Neural cell (in vitro differentiated cells): ENCODE data around the gene SYNGR2. TPM values are rescaled to one million over a fixed set of nuclear protein-coding genes. Genes with fewer than 3 reads are reported as not detected.

Source experiments
- H2AFZ ChIP-seq: fragments of 200-600, 300-800 bp; sonication (generic), shearing (Covaris generic); 2 replicates; pipeline ENCODE4 v1.6.0; 2014; ENCODE audit warnings: low read depth, mild to moderate bottlenecking, antibody characterized with exemption, low read length, moderate library complexity
- H3F3A ChIP-seq: fragments of 200-600 bp; shearing (Covaris generic); 2 replicates; pipeline ENCODE4 v1.6.1; 2016; ENCODE audit warnings: mild to moderate bottlenecking, moderate library complexity, mixed read lengths, antibody characterized with exemption, low read length; ENCODE audit not compliant: insufficient read depth, poor library complexity, severe bottlenecking
- H3K27ac ChIP-seq: fragments of 200-600, 300-800 bp; sonication (generic), shearing (Covaris generic); 2 replicates; pipeline ENCODE4 v1.5.1; 2014; ENCODE audit warnings: mild to moderate bottlenecking, low read length, moderate library complexity
- H3K27me3 ChIP-seq: fragments of 300-800, 200-600 bp; sonication (generic), shearing (Covaris generic); 2 replicates; pipeline ENCODE4 v1.6.0; 2014; ENCODE audit warnings: mild to moderate bottlenecking, low read depth, low read length, moderate library complexity; ENCODE audit not compliant: insufficient read depth
- H3K36me3 ChIP-seq: fragments of 300-800, 200-600 bp; sonication (generic), shearing (Covaris generic); 2 replicates; pipeline ENCODE4 v1.5.1; 2014; ENCODE audit warnings: mild to moderate bottlenecking, antibody characterized with exemption, low read length, moderate library complexity; ENCODE audit not compliant: insufficient read depth
- H3K4me2 ChIP-seq: fragments of 300-800, 200-600 bp; sonication (generic), shearing (Covaris generic); 2 replicates; pipeline ENCODE4 v1.6.0; 2014; ENCODE audit warnings: mild to moderate bottlenecking, low read length
- H3K4me3 ChIP-seq: fragments of 300-800, 200-600 bp; sonication (generic), shearing (Covaris generic); 2 replicates; pipeline ENCODE4 v1.5.1; 2014; ENCODE audit warnings: mild to moderate bottlenecking, low read length, moderate library complexity
- H3K79me2 ChIP-seq: fragments of 200-600 bp; shearing (Covaris generic); replicated peaks from 2 replicates; pipeline ENCODE4 v1.6.0; 2014; ENCODE audit warnings: mild to moderate bottlenecking, low read length, moderate library complexity; ENCODE audit not compliant: insufficient read depth
- H3K9ac ChIP-seq: fragments of 300-800, 200-600 bp; sonication (generic), shearing (Covaris generic); 2 replicates; pipeline ENCODE4 v1.6.1; 2016; ENCODE audit warnings: mild to moderate bottlenecking, low read length, mixed read lengths
- H3K9me2 ChIP-seq: fragments of 200-600 bp; shearing (Covaris generic); 2 replicates; pipeline ENCODE4 v1.6.1; 2016; ENCODE audit warnings: mild to moderate bottlenecking, low read length, mixed read lengths; ENCODE audit not compliant: insufficient read depth
- H3K9me3 ChIP-seq: fragments of 200-600, 300-800 bp; sonication (generic), shearing (Covaris generic); 2 replicates; pipeline ENCODE4 v1.6.1; 2016; ENCODE audit warnings: mild to moderate bottlenecking, mixed run types, low read length, moderate library complexity, mixed read lengths
- H4K20me1 ChIP-seq: fragments of 200-600 bp; shearing (Covaris generic); 2 replicates; pipeline ENCODE4 v1.6.1; 2016; ENCODE audit warnings: mild to moderate bottlenecking, mixed run types; ENCODE audit not compliant: insufficient read depth
- EP300 ChIP-seq: fragments of 450-650 bp; conservative IDR thresholded peaks from 2 replicates; pipeline ENCODE4 v1.6.1; 2014; ENCODE audit warnings: antibody characterized with exemption, mild to moderate bottlenecking, moderate library complexity; ENCODE audit not compliant: poor library complexity, severe bottlenecking
- EZH2 ChIP-seq: fragments of 200-600, 300-800 bp; shearing (Covaris generic), sonication (generic); IDR thresholded peaks from 2 replicates; pipeline ENCODE4 v1.6.1; 2014; ENCODE audit warnings: antibody characterized with exemption, low read length, borderline replicate concordance, mild to moderate bottlenecking; ENCODE audit not compliant: insufficient read depth, poor library complexity, severe bottlenecking
- MXI1 ChIP-seq: fragments of 450-650 bp; conservative IDR thresholded peaks from 2 replicates; pipeline ENCODE4 v1.6.1; 2014; ENCODE audit warnings: antibody characterized with exemption, mild to moderate bottlenecking; ENCODE audit not compliant: poor library complexity, severe bottlenecking
- POLR2AphosphoS5 ChIP-seq: IDR thresholded peaks from 2 replicates; pipeline ENCODE4 v1.6.1; 2012
- RAD21 ChIP-seq: fragments of 450-650 bp; conservative IDR thresholded peaks from 2 replicates; pipeline ENCODE4 v1.6.1; 2014; ENCODE audit warnings: antibody characterized with exemption, mild to moderate bottlenecking, moderate library complexity
- REST ChIP-seq: IDR thresholded peaks from 2 replicates; pipeline ENCODE4 v1.6.1; 2012; ENCODE audit warnings: borderline replicate concordance
- SMC3 ChIP-seq: fragments of 450-650 bp; conservative IDR thresholded peaks from 2 replicates; pipeline ENCODE4 v1.6.1; 2014; ENCODE audit warnings: antibody characterized with exemption, mild to moderate bottlenecking, moderate library complexity; ENCODE audit not compliant: poor library complexity
- TAF1 ChIP-seq: IDR thresholded peaks from 2 replicates; pipeline ENCODE4 v1.6.1; 2012; ENCODE audit warnings: low read depth
- polyA plus RNA-seq: library from polyadenylated mRNA; depleted of rRNA; stranded (reverse); fragments of >200 nt; gene quantifications from 2 replicates; pipeline ENCODE4 v1.2.3, GENCODE V29; 2014
- TF ChIP-seq, protein P1 (sequence below): fragments of 450-650 bp; IDR thresholded peaks from 2 replicates; pipeline ENCODE4 v1.5.1; 2014; ENCODE audit warnings: antibody characterized with exemption, mild to moderate bottlenecking, moderate library complexity; ENCODE audit not compliant: poor library complexity, severe bottlenecking

Gene SYNGR2
- polyA plus RNA-seq, 1 donor from 2014 or later = 3.9 TPM

GRCh38 chr17:78159575-78160158 is 8.7 kb upstream of the SYNGR2 start:
- H3F3A ChIP-seq = no peaks in the 10 kb centered on the region
- H3K4me2 ChIP-seq = no peak overlapping the region
- H3K9me3 ChIP-seq = no peaks in the 10 kb centered on the region
- no peaks in the 10 kb centered on the region for H3K27me3 ChIP-seq
- H3K4me3 ChIP-seq = no peak overlapping the region
- no peak overlapping the region for H2AFZ ChIP-seq
- no peak for TF ChIP-seq TAF1
- TF ChIP-seq EZH2 = no peak
- no peak for TF ChIP-seq POLR2AphosphoS5
- TF ChIP-seq, protein P1, sequence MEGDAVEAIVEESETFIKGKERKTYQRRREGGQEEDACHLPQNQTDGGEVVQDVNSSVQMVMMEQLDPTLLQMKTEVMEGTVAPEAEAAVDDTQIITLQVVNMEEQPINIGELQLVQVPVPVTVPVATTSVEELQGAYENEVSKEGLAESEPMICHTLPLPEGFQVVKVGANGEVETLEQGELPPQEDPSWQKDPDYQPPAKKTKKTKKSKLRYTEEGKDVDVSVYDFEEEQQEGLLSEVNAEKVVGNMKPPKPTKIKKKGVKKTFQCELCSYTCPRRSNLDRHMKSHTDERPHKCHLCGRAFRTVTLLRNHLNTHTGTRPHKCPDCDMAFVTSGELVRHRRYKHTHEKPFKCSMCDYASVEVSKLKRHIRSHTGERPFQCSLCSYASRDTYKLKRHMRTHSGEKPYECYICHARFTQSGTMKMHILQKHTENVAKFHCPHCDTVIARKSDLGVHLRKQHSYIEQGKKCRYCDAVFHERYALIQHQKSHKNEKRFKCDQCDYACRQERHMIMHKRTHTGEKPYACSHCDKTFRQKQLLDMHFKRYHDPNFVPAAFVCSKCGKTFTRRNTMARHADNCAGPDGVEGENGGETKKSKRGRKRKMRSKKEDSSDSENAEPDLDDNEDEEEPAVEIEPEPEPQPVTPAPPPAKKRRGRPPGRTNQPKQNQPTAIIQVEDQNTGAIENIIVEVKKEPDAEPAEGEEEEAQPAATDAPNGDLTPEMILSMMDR = no peak
- TF ChIP-seq RAD21 = no peak
- no peak for TF ChIP-seq MXI1
- TF ChIP-seq SMC3 = no peak
- no peak for TF ChIP-seq REST
- no peak overlapping the region for H3K27ac ChIP-seq
- H3K9me2 ChIP-seq = no peaks in the 10 kb centered on the region
- no peaks in the 10 kb centered on the region for H3K36me3 ChIP-seq
- H4K20me1 ChIP-seq = no peaks in the 10 kb centered on the region
- H3K9ac ChIP-seq = no peak overlapping the region
- H3K79me2 ChIP-seq = no peaks in the 10 kb centered on the region

DNA sequence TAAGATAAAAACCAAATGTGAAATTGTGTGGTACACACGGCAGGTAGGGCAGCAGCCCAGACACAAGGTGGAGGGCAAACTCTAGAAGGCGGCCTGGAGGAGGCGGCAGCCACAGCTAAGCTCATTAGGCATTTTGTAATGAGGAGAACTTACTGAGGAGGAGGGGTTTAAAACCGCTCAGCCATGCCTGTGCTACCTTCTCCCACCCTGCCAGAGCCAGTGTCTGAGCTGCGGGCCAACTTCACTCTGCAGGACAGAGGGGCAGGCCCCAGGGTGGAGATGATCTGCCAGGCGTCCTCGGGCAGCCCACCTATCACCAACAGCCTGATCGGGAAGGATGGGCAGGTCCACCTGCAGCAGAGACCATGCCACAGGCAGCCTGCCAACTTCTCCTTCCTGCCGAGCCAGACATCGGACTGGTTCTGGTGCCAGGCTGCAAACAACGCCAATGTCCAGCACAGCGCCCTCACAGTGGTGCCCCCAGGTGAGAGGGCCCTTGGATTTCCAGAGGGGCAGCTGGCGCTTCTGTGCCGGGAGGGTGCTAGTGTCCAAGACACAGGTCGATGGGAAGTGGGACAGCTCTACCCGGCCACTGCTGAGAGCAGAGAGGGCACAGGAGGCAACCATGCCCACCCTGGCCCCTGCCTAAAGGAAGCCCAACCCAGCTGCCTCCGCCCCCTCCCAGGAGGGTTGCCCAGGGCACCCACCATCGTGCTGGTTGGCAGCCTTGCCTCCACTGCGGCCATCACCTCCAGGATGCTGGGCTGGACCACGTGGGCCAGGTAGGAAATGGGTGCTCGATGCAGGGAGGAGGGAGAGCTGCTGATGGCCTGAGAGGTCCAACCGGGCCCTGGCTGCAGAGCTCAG is 4.3 kb upstream of the SYNGR2 start:
- Histone ChIP-seq H3K4me2 (no peak overlapping the region), H3K27ac (no peak overlapping the region), H2AFZ (no peak overlapping the region)

More for the DNA sequence above, 4.3 kb upstream of the SYNGR2 start:
- Histone ChIP-seq H3K9me3 (no peaks in the 10 kb centered on the region), H3K9ac (no peak overlapping the region), H3F3A (no peaks in the 10 kb centered on the region), H4K20me1 (no peaks in the 10 kb centered on the region), H3K9me2 (no peaks in the 10 kb centered on the region), H3K27me3 (no peaks in the 10 kb centered on the region), H3K79me2 (no peaks in the 10 kb centered on the region), H3K4me3 (no peak overlapping the region), H3K36me3 (no peaks in the 10 kb centered on the region)
- TF ChIP-seq EZH2 (no peak), SMC3 (no peak), MXI1 (no peak), POLR2AphosphoS5 (no peak), EP300 (no peak), REST (no peak)
- TF ChIP-seq, protein P1 = no peak
